ENCODE results near the gene MYO9B. TPM values are rescaled to one million over a fixed set of nuclear protein-coding genes. Genes with fewer than 3 reads are reported as not detected.

Gene MYO9B
- total RNA-seq, 1 donor from 2014 or later = 55.9 TPM

DNA sequence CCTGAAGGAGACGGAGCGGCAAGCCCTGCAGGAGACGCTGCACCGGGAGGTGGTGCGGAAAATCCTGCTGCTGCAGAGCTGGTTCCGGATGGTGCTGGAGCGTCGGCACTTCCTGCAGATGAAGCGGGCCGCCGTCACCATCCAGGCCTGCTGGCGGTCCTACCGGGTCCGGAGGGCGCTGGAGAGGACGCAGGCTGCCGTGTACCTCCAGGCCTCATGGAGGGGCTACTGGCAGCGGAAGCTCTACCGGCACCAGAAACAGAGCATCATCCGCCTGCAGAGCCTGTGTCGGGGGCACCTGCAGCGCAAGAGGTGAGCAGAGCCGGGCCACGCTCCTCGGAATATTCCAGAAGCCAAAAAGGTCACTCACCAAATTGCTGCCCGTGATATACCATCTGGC is 117.2 kb downstream of the MYO9B start:
- TF ChIP-seq, protein P1, sequence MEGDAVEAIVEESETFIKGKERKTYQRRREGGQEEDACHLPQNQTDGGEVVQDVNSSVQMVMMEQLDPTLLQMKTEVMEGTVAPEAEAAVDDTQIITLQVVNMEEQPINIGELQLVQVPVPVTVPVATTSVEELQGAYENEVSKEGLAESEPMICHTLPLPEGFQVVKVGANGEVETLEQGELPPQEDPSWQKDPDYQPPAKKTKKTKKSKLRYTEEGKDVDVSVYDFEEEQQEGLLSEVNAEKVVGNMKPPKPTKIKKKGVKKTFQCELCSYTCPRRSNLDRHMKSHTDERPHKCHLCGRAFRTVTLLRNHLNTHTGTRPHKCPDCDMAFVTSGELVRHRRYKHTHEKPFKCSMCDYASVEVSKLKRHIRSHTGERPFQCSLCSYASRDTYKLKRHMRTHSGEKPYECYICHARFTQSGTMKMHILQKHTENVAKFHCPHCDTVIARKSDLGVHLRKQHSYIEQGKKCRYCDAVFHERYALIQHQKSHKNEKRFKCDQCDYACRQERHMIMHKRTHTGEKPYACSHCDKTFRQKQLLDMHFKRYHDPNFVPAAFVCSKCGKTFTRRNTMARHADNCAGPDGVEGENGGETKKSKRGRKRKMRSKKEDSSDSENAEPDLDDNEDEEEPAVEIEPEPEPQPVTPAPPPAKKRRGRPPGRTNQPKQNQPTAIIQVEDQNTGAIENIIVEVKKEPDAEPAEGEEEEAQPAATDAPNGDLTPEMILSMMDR (conservative IDR thresholded peaks at IDR 0.05; ENCODE audit: low read depth, low read length) = no peak
- DNase-seq (ENCODE audit: low read depth) = no peak
- no peak overlapping the region for H3K4me3 ChIP-seq (ENCODE audit: low read depth, low read length)

DNA sequence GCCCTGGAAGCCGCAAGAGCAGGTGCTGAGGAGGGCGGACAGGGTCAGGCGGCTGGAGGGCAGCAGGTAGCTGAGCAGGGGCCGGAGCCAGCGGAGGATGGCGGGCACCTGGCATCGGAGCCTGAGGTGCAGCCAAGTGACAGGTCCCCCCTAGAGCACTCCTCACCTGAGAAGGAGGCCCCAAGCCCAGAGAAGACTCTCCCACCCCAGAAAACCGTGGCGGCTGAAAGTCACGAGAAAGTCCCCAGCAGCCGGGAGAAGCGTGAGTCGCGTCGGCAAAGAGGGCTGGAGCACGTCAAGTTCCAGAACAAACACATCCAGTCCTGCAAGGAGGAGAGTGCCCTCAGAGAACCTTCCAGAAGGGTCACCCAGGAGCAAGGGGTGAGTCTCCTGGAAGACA is 119.0 kb downstream of the MYO9B start:
- TF ChIP-seq, protein P1 (conservative IDR thresholded peaks at IDR 0.05; ENCODE audit: low read depth, low read length) = no peak
- DNase-seq (ENCODE audit: low read depth) = no peak
- no peak overlapping the region for H3K4me3 ChIP-seq (ENCODE audit: low read depth, low read length)

DNA sequence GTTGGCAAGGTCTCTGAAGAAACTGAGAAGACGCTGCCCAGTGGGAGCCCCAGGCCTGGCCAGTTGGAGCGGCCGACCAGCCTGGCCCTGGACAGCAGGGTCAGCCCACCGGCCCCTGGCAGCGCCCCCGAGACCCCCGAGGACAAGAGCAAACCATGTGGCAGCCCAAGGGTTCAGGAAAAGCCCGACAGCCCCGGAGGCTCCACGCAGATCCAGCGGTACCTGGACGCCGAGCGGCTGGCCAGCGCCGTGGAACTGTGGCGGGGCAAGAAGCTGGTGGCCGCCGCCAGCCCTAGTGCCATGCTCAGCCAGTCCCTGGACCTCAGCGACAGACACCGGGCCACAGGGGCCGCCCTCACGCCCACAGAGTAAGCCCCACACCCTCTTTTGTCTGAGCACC is 119.5 kb downstream of the MYO9B start:
- TF ChIP-seq, protein P1 (conservative IDR thresholded peaks at IDR 0.05; ENCODE audit: low read depth, low read length) = no peak
- H3K4me3 ChIP-seq (ENCODE audit: low read depth, low read length) = no peak overlapping the region
- no peak for DNase-seq (ENCODE audit: low read depth)

DNA sequence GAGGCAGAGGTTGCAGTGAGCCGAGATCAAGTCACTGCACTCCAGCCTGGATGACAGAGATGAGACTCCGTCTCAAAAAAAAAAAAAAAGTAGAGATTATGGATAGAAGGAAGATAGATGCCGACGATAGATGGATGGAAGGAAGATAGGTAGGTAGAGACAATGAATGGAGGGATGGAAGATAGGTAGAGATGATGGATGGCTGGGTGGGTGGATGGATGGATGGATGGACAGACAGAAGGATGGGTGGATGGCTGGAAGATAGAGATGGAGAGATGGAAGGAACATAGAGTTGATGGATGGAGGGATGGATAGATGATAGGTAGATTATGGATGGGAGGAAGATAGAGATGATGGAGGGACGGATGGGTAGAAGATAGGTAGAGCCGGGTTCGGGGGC is 121.0 kb downstream of the MYO9B start:
- TF ChIP-seq, protein P1 (conservative IDR thresholded peaks at IDR 0.05; ENCODE audit: low read depth, low read length) = no peak

DNA sequence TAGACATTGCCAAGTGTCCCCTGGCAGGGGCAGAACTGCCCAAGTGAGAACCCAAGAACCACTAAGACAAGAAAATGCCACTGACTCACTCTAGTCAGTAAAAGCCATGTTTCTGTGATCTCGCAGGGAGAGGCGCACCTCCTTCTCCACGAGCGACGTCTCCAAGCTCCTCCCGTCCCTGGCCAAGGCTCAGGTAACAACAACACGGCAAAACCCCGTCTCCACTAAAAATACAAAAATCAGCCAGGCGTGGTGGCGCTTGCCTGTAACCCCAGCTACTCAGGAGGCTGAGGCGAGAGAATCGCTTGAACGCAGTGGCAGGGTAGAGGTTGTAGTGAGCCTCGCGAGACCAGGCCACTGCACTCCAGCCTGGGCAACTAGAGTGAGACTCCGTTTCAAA is 122.1 kb downstream of the MYO9B start:
- no peak for DNase-seq (ENCODE audit: low read depth)
- TF ChIP-seq, protein P1 (conservative IDR thresholded peaks at IDR 0.05; ENCODE audit: low read depth, low read length) = no peak
- H3K4me3 ChIP-seq (ENCODE audit: low read depth, low read length) = no peak overlapping the region

More for the DNA sequence above, 121.0 kb downstream of the MYO9B start:
- no peak for DNase-seq (ENCODE audit: low read depth)
- no peak overlapping the region for H3K4me3 ChIP-seq (ENCODE audit: low read depth, low read length)

DNA sequence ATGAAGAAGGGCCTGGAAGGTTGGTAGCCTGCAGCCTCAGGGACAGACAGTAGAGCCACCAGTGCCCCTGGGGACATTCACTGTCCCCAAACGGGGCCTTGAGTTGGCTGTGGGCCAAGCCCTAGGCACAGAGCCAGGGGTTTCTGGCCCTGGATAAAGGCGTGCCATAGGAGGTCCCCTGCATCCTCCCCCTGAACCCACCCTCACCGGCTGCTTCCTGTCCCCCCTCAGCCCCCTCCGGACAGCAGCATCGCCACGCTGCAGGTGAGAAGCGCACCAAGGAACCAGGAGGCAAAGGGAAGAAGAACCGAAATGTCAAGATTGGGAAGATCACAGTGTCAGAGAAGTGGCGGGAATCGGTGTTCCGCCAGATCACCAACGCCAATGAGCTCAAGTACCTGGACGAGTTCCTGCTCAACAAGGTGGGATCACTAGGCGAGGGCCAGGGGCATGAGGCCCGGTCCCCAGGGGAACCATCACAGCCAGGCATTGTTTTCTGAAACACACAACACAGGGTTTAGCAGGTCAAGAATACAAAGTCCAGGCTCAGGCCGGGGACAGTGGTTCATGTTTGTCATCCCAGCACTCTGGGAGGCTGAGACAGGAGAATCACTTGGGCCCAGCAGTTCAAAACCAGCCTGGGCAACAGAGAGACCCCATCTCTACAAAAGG is 125.0 kb downstream of the MYO9B start:
- TF ChIP-seq, protein P1 (conservative IDR thresholded peaks at IDR 0.05; ENCODE audit: low read depth, low read length) = no peak
- no peak for DNase-seq (ENCODE audit: low read depth)
- H3K4me3 ChIP-seq (ENCODE audit: low read depth, low read length) = no peak overlapping the region

DNA sequence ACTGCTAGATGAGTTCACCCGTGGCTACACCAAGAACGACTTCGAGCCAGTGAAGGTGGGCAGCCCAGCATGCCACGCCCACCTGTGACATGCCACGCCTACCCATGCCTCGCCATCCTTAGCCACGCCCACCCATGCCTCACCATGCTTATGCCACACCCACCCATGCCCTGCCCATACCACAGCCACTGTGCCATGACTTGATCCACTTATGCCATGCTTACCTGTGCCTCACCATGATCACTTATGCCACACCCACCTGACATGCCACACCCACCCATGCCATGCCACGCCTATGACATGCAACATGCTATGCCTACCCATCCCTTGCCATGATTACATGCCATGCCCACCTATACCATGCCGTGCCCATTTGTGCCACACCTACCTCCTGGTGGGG is 126.7 kb downstream of the MYO9B start:
- TF ChIP-seq, protein P1 (conservative IDR thresholded peaks at IDR 0.05; ENCODE audit: low read depth, low read length) = no peak
- DNase-seq (ENCODE audit: low read depth) = no peak
- H3K4me3 ChIP-seq (ENCODE audit: low read depth, low read length) = no peak overlapping the region
